ENCODE results near the gene FANCL.
"Not testable (repeated sequence)": the region's sequence is repeated elsewhere in the genome, so short reads cannot be mapped to it uniquely, and the experiment has no call there.

FANCL gene

GRCh38 chr2:58138396-58139030 lies 102.6 kb downstream of the FANCL start:
- DNase-seq = no peak

DNA sequence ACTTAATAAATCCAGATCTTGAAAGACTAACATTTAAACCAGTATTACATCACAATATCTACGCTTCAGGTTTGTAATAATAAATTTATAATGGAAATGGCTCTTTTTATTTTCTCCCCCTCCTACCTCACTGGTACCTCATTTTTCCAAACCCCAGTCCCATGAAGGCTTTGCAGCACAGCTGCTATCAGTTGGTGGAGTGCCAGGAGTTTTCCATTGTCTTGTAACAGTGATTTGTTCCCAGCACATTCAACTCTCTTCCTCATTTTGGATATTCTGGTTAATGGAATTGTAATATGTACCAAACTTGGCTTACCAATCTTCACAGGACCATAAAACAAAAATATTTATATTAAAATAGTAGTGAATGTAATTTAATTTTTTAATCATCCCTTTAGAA lies 103.3 kb downstream of the FANCL start:
- peak; percentile 30 for DNase-seq

DNA sequence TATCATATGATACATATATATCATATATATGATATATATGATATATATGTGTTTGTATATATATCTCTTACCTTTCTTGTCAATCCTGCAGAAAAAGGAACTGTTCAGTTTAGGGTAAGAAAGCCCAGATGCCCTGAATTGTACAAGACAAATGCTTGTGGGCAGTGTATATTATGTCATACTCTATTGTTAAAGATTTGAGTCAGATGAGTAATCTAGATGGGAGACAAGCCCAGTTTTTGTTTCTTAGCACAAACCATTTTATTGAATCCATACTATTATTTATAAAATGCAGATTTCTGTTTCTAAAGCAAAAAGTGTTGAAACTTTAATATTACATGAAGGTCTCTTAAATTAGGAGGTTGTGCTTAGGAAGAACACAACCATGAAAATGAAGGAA lies 103.9 kb downstream of the FANCL start:
- DNase-seq = no peak

- DNase-seq = no peak
Measured at GRCh38 chr2:58135861-58136260, 105.3 kb downstream of the FANCL start.

DNA sequence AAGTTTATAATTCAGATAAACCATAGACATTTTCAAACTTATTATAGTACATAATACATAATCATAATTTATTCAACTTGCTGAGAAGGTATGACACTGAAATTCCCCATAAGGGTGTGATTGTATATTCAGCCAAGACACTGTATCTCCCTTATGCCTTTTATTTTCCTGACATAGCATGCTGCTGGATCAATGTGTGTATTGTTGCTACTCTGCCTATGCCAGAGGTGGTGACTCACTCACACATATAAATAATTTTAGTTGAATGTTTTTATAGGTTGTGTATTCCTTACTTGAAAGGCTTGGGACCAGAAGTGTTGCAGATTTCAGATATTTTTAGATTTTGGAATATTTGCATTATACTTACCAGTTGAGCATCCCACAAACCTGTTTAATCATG lies 107.7 kb downstream of the FANCL start:
- no peak for DNase-seq

DNA sequence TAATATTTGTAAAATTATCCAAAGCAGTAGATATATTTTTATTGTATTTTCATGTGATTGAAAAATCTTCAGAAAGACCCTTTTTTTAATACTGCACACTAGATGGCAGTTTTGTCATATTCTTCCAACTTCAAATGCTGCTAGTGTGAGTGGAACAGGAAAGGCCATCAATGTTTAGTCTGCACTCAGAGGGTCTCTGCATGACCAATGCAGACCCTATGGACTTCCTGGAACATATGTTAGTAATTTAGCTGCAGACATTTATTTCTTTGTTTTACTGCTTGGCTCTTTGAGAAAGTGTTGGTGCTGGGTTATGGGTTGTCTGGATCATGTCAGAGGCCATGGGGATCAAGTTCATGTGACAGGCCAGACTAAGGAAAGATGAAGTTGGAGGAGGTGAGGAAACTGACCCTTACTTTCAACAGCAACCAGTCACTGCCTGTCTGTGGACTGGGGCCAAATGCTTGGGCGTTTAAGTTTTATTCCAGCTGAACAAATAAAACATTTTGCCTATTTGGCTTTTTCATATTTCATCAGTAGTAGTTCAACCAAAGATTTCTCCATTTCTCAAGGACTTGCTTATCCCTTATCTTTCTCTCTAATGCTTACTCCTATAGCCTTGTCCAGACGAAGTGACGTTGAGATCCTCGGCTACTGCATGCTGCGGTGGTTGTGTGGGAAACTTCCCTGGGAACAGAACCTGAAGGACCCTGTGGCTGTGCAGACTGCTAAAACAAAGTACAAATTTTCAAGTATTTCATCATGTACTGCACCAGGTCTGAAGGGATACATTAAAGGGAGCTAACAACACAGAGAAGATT lies 109.7 kb downstream of the FANCL start:
- DNase-seq = peak; percentile 5

DNA sequence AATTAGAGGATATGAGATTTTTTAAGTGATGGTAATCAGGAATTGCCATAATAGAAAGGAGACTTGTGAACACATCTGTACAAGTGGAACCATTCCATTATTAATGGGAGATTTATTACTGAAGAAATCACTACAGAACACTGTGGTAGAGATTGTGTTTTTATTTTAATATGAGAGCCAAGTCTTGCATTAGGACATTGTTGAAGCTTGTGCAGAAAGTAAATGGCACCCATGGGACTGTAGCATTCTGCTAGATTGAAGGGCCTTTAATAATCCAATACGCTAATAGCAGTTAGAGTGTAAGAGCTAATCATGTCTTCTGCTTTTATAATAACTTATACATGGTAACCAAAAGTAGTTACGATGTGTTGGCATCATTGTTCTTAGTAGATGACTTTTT lies 110.9 kb downstream of the FANCL start:
- DNase-seq = no peak

DNA sequence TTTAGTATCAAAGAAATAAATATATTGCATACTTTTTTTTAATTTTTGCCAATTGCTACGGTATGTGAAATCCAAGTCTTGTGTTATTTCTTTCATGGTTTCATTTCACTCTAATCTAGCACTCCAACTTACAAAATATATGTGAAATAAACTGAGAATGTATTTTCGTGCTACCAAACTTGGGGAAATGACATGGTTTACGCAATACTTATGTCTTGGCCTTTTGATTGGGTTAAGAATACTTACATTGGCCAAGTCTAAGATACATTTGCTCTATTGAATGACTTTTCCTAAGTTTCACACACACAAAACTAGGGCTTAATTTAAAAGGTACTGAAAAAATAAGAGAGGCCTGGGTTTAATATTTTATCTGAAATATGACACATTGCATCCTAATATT lies 114.0 kb downstream of the FANCL start:
- DNase-seq = no peak

DNA sequence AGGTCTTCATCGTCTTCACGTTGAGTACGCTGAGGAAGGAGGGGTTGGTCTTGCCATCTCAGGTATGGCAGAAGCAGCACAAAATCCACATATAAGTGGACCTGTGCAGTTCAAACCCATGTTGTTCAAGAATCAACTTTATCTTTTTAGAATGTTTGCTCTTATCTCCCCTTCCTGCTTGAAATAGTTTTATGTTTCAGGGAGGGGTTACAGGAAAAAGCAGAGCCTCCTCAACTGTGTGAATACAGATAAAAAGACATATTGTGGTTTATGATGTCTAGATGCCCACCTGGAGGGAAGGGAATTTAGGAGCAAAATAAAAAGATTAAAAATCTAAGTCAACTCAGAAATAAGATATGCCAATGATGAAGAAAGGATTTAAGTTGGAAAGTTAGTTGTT lies 118.6 kb downstream of the FANCL start:
- no peak for DNase-seq

DNA sequence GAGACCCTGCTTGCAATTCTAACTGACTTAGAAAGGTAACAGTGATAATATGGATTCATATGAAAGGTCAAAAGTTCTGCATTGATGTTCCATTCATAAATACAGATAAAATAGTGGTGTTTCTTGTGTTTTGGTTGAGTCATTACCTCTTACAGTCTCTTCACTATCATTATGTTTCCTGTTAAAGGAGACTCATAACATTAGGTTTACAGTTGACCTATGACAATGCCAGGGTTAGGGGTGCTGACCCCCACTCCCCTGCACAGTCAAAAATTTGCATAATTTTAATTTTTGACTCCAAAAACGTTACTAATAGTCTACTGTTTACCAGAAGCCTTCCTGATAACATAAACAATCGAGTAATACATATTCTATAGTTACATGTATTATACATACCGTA lies 119.1 kb downstream of the FANCL start:
- DNase-seq = no peak

- DNase-seq = no peak
Measured at GRCh38 chr2:58120626-58121229, 120.4 kb downstream of the FANCL start.

- DNase-seq = not testable (repeated sequence)
Measured at GRCh38 chr2:58113563-58113962, 127.6 kb downstream of the FANCL start.

GRCh38 chr2:58110765-58111164 lies 130.4 kb downstream of the FANCL start:
- no peak for DNase-seq

DNA sequence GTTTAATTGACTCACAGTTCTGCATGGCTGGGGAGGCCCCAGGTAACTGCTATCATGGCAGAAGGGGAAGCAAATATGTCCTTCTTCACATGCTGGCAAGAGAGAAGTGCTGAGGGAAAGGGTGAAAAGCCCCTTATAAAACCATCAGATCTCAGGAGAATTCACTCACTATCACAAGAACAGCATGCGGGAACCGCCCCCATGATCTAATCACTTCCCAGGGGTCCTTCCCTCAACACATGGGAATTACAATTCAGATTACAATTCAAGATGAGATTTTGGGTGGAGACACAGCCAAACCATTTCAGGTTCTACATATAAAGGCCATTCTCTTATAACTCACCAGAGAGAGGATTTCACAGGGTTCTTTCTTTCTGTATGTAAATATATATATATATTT lies 131.6 kb downstream of the FANCL start:
- DNase-seq = no peak

All from NCI-H2171 (cell line).